ENCODE measurements around the gene DNAJC17.

The DNAJC17 gene

GRCh38 chr15:40830884-40831283, 23.6 kb upstream of the DNAJC17 start:
- in situ Hi-C loops (cut with MboI; ENCODE audit: low sequenced_read_pairs) = no loop called here

DNA sequence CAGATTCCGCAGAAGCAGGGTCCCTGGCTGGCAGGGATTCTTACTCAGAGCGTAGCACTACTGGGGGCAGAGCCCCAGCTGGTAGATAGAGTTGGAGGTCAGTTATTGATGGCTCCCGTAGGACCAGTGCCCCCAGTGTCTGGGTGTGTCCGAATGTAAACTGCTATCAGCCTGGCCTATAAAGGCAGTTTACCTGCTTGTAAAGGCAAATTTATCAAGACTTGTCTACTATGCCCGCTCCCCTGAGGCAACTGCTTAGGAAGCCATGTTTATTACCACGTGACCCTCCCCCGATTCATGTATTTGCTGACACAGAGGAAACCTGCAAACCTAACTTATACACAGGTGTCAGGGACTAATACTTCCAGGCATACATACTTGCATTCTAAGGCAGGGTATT, 21.8 kb upstream of the DNAJC17 start:
- in situ Hi-C loops (cut with MboI; ENCODE audit: low sequenced_read_pairs) = no loop called here

DNA sequence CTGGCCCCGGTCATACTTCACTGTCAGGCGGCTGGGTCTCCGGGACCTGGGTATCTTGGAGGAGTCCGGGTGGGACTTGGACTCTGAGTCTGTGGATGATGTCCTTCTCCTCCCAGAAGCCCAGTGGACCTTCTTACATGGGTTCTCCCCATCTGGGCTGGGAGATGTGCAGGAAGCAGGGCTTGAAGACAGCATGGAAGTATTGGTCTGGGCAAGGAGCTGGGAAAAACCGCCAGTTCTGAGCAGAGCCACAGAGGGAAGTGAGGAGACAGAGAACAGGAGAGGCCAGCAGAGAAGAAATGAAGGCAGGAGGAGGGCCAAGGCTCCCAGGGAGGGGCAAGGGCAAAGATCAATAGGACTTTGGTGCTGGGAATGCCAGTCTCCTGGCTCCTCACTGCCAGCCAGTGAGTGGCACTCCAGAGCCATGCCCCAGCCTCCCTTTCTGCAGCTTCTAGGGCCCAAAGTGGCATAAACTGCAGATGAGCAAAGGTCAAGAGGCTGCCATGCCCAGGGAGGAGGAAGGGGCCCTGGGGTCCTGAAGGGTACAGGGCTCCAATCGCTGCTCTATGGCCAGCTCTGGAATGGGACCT, 21.3 kb upstream of the DNAJC17 start, which contains the start of gene PPP1R14D:
Gene PPP1R14D, minus strand, starts transcription at position 262 of the 590 bp plus-strand sequence. Its CDS starts 67 bp downstream, at position 195.
- in situ Hi-C loops (cut with MboI; ENCODE audit: low sequenced_read_pairs) = no loop called here

GRCh38 chr15:40826423-40827075, 19.3 kb upstream of the DNAJC17 start:
- in situ Hi-C loops (cut with MboI; ENCODE audit: low sequenced_read_pairs) = no loop called here

- in situ Hi-C loops (cut with MboI; ENCODE audit: low sequenced_read_pairs) = no loop called here
Observed at GRCh38 chr15:40825661-40826422, 18.6 kb upstream of the DNAJC17 start.

DNA sequence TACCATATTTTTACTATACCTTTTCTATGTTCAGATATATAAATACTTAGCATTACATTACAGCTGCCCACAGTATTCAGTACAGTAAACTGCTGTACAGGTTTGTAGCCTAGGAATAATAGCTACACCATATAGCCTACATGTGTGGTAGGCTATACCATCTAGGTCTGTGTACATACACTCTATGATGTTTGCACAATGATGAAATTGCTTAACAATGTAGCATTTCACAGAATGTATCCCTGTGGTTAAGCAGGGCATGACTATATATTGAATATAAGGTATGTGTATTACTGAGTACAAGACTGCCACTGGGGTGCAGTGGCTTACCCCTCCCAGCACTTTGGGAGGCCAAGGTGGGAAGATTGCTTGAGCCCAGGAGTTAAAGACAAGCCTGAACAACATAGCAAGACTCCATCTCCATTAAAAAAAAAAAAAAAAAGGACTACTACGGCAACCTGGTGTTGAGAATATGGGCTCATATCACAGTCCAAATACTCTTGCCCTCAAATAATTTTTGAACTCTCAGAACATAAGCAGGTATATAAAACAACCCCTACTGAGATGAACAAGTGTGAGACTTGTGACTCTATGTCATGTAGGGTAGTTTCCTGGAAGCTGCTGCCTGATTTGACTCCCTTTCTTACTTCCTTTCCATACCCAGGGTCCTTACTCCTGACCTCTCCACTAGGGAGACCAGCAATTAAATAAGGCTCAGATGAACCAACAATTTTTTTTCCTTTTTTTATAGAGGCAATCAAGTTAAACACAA, 16.5 kb upstream of the DNAJC17 start:
- in situ Hi-C loops (cut with MboI; ENCODE audit: low sequenced_read_pairs) = no loop called here

DNA sequence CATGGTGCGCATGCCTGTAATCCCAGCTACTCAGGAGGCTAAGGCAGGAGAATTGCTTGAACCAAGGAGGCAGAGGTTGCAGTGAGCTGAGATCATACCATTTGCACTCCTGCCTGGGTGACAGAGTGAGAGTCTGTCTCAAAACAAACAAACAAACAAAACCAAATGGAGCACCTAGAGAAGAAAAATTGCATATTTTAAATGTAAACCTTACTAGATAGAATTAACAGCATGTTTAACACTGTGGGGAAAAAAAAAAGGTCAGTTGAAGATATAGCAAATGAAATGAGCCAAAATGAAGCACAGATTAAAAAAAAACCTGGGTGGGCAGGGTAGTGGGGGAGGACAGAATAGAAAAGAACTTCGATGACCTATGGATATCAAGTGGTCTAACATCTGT, 13.9 kb upstream of the DNAJC17 start:
- in situ Hi-C loops (cut with MboI; ENCODE audit: low sequenced_read_pairs) = no loop called here

- in situ Hi-C loops (cut with MboI; ENCODE audit: low sequenced_read_pairs) = no loop called here
Observed at GRCh38 chr15:40819048-40819447, 11.8 kb upstream of the DNAJC17 start.

GRCh38 chr15:40815042-40815698, 7.9 kb upstream of the DNAJC17 start:
- in situ Hi-C loops (cut with MboI; ENCODE audit: low sequenced_read_pairs) = no loop called here

- in situ Hi-C loops (cut with MboI; ENCODE audit: low sequenced_read_pairs) = no loop called here
Observed at GRCh38 chr15:40812721-40813425, 5.6 kb upstream of the DNAJC17 start.

GRCh38 chr15:40808861-40809450, 1.7 kb upstream of the DNAJC17 start:
- in situ Hi-C loops (cut with MboI; ENCODE audit: low sequenced_read_pairs) = no loop called here

DNA sequence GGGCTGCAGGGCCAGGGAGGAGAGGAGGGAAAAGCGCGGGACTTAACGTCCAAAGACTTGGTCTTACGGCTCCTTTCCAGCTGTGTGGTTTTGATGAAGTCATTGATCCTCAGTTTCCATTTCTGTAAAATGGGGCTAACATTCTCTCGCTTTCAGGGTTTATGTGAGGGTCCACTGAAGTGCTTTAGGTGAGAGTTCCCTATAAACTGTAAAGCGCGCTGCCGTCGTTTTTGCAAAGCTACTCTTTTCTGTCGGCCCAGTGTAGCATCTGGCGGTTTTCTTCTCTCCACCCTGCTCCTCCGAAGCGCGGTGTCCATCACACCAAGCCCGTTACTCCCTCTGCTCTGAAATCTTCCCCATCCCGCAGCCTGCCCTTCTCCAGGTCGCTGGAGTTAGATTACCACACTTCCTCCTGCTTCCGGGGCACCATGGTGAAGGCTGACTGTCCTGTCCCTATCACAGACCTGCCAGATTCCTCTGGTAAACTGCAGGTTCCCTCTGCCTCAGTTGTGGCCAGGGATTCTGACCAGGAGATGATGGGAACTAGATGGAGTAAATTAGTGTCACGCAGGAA, 702 bp upstream of the DNAJC17 start:
- in situ Hi-C loops (cut with MboI; ENCODE audit: low sequenced_read_pairs) = no loop called here

GRCh38 chr15:40806672-40807027, 623 bp downstream of the DNAJC17 start:
- in situ Hi-C loops (cut with MboI; ENCODE audit: low sequenced_read_pairs) = no loop called here

GRCh38 chr15:40803688-40804087, 3.6 kb downstream of the DNAJC17 start:
- in situ Hi-C loops (cut with MboI; ENCODE audit: low sequenced_read_pairs) = no loop called here

DNA sequence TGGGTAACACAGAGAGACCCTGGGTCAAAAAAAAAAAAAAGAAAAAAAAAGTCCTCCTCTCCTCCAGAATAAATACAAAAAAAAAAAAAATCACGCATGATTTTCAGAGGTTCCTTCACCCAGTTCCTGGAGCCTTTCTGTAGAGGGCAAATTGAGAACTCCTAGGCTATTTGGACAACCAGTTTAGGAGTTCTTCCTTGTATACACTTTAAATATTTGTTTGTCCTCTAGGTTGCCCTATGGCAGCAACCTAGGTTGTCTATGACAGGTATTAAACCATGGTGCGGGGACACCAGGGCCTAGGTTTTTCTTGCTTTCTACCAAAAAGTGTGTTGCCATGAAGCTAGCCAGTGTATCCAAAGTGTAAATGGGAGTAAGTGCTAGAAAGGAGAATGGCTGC, 4.2 kb downstream of the DNAJC17 start:
- in situ Hi-C loops (cut with MboI; ENCODE audit: low sequenced_read_pairs) = no loop called here

- in situ Hi-C loops (cut with MboI; ENCODE audit: low sequenced_read_pairs) = no loop called here
Observed at GRCh38 chr15:40799523-40799922, 7.8 kb downstream of the DNAJC17 start.

GRCh38 chr15:40796512-40796911, 10.8 kb downstream of the DNAJC17 start:
- in situ Hi-C loops (cut with MboI; ENCODE audit: low sequenced_read_pairs) = no loop called here

DNA sequence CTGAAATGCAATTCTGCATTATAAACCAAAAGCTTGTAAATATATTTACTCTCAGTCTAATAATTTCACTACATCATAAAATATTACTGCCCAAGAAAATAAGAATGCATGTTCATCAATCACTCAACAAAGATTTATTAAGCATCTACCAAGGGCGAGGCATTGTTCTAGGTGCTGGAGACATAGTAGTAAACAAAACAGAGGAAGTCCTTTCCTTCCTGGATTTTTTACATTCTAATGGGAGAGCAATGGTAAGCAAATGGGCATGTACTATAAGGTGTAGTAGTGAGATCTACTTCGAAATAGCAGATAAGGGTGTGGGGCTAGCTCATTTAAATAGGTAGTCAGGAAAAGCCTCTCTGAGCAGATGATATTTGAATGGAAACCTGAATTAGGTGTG, 11.2 kb downstream of the DNAJC17 start:
- in situ Hi-C loops (cut with MboI; ENCODE audit: low sequenced_read_pairs) = no loop called here

DNA sequence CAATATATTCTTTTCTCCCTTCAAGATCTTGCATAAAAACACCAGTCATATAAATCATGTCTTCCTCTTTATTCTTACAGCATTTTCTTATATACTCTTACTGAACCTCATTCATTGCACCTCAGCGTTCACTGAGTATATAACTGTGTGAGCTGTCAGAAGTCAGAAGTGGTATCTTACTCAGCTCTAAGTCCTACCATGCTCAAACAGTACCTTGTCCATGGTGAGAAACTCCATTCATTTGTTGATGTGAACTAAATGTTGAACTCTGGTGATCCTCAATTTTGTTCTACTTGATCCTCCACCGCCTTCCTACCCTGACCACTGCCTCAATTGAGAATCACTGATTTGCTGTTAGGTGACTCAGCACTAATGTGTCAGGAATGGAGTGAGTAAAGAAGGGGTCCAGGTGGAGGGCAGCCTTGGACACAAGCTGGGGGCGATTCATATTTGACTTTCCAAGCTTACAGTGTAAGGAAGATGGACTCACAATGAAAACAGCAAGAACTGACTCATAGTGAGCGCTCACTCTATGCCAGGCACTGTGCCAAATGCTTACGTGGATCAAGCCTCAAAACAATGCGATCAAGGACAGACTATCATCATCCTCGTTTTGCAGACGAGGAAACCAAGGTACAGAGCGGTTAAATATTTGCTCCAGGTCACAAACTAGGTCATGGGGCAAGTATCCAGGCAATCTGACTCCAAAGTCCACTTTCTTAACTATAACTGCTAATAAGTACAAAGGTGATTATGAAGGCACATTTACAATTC, 13.9 kb downstream of the DNAJC17 start:
- in situ Hi-C loops (cut with MboI; ENCODE audit: low sequenced_read_pairs) = no loop called here
